ENCODE measurements around the gene PLXNA4.
"Not testable (repeated sequence)": the region's sequence is repeated elsewhere in the genome, so short reads cannot be mapped to it uniquely, and the experiment has no call there.

PLXNA4 gene

GRCh38 chr7:132169730-132170129, 406.5 kb downstream of the PLXNA4 start:
- Histone ChIP-seq H3K27me3 (no peaks in the 10 kb centered on the region), H3K4me1 (no peaks in the 10 kb centered on the region), H4K20me1 (no peaks in the 10 kb centered on the region), H3K36me3 (no peaks in the 10 kb centered on the region), H3K4me2 (no peak overlapping the region), H3K4me3 (no peak overlapping the region), H3K27ac (no peak overlapping the region), H3K9ac (no peak overlapping the region), H3K9me3 (replicated peaks in 1 of 11) (no peaks in the 10 kb centered on the region)
- no peak for TF ChIP-seq Cebpa-rat (IDR thresholded peaks at IDR 0.05)

- no peak overlapping the region for H3K9ac ChIP-seq
- H3K4me3 ChIP-seq: no peak overlapping the region
- H4K20me1 ChIP-seq: no peaks in the 10 kb centered on the region
- no peaks in the 10 kb centered on the region for H3K36me3 ChIP-seq
- no peak for TF ChIP-seq Cebpa-rat (IDR thresholded peaks at IDR 0.05)
- no peak overlapping the region for H3K27ac ChIP-seq
- no peaks in the 10 kb centered on the region for H3K27me3 ChIP-seq
- H3K4me2 ChIP-seq: no peak overlapping the region
- no peaks in the 10 kb centered on the region for H3K9me3 ChIP-seq (replicated peaks in 1 of 11)
- H3K4me1 ChIP-seq: no peaks in the 10 kb centered on the region
Observed at GRCh38 chr7:132168239-132168638, 408.0 kb downstream of the PLXNA4 start.

- not testable (repeated sequence) for H3K9ac ChIP-seq; H3K36me3 ChIP-seq; H3K27ac ChIP-seq; H4K20me1 ChIP-seq; H3K4me2 ChIP-seq; H3K4me3 ChIP-seq; H3K27me3 ChIP-seq; H3K4me1 ChIP-seq; H3K9me3 ChIP-seq (replicated peaks in 1 of 11)
Observed at GRCh38 chr7:132165695-132166094, 410.6 kb downstream of the PLXNA4 start.

GRCh38 chr7:132164558-132165125, 411.6 kb downstream of the PLXNA4 start:
- H3K4me2 ChIP-seq: no peak overlapping the region
- no peak overlapping the region for H3K27ac ChIP-seq
- H3K27me3 ChIP-seq: no peaks in the 10 kb centered on the region
- no peaks in the 10 kb centered on the region for H3K36me3 ChIP-seq
- H3K9ac ChIP-seq: no peak overlapping the region
- no peak overlapping the region for H3K4me3 ChIP-seq
- TF ChIP-seq Cebpa-rat (IDR thresholded peaks at IDR 0.05): no peak
- H3K4me1 ChIP-seq: no peaks in the 10 kb centered on the region
- peaks cover 0 to 6% (median 0%) of the 10 kb centered on the region in 11 experiments; a peak in 1 of 22 replicates for H4K20me1 ChIP-seq
- H3K9me3 ChIP-seq (replicated peaks in 1 of 11): no peaks in the 10 kb centered on the region

- Histone ChIP-seq H3K4me3 (no peak overlapping the region), H3K9me3 (replicated peaks in 1 of 11) (no peaks in the 10 kb centered on the region), H3K36me3 (no peaks in the 10 kb centered on the region), H3K4me2 (no peak overlapping the region), H3K27me3 (no peaks in the 10 kb centered on the region), H4K20me1 (peaks cover 0 to 6% (median 0%) of the 10 kb centered on the region in 11 experiments; a peak in 1 of 22 replicates), H3K4me1 (peaks cover 0 to 6% (median 0%) of the 10 kb centered on the region in 10 experiments; a peak in 2 of 20 replicates), H3K9ac (no peak overlapping the region), H3K27ac (no peak overlapping the region)
- no peak for TF ChIP-seq Cebpa-rat (IDR thresholded peaks at IDR 0.05)
Observed at GRCh38 chr7:132162556-132163144, 413.6 kb downstream of the PLXNA4 start.

GRCh38 chr7:132161976-132162375, 414.3 kb downstream of the PLXNA4 start:
- H3K27ac ChIP-seq: no peak overlapping the region
- TF ChIP-seq Cebpa-rat (IDR thresholded peaks at IDR 0.05): no peak
- peaks cover 0 to 7% (median 0%) of the 10 kb centered on the region in 10 experiments; a peak in 2 of 20 replicates for H3K4me1 ChIP-seq
- H3K4me3 ChIP-seq: no peak overlapping the region
- no peaks in the 10 kb centered on the region for H3K27me3 ChIP-seq
- no peak overlapping the region for H3K4me2 ChIP-seq
- no peaks in the 10 kb centered on the region for H3K36me3 ChIP-seq
- H4K20me1 ChIP-seq: peaks cover 0 to 6% (median 0%) of the 10 kb centered on the region in 11 experiments; a peak in 1 of 22 replicates
- no peak overlapping the region for H3K9ac ChIP-seq
- no peaks in the 10 kb centered on the region for H3K9me3 ChIP-seq (replicated peaks in 1 of 11)

- Histone ChIP-seq H3K4me2 (no peak overlapping the region), H3K27ac (no peak overlapping the region), H3K9ac (no peak overlapping the region), H3K4me3 (no peak overlapping the region), H3K27me3 (no peaks in the 10 kb centered on the region), H4K20me1 (peaks cover 0 to 6% (median 0%) of the 10 kb centered on the region in 11 experiments; a peak in 1 of 22 replicates), H3K9me3 (replicated peaks in 1 of 11) (no peaks in the 10 kb centered on the region), H3K36me3 (no peaks in the 10 kb centered on the region), H3K4me1 (peaks cover 0 to 7% (median 0%) of the 10 kb centered on the region in 10 experiments; a peak in 2 of 20 replicates)
- no peak for TF ChIP-seq Cebpa-rat (IDR thresholded peaks at IDR 0.05)
Observed at GRCh38 chr7:132161533-132161915, 414.7 kb downstream of the PLXNA4 start.

- Histone ChIP-seq H3K4me3 (no peak overlapping the region), H4K20me1 (peaks cover 0 to 6% (median 0%) of the 10 kb centered on the region in 11 experiments; a peak in 1 of 22 replicates), H3K27ac (no peak overlapping the region), H3K4me2 (no peak overlapping the region), H3K4me1 (peaks cover 0 to 7% (median 0%) of the 10 kb centered on the region in 10 experiments; a peak in 2 of 20 replicates), H3K27me3 (no peaks in the 10 kb centered on the region), H3K9ac (no peak overlapping the region), H3K36me3 (no peaks in the 10 kb centered on the region), H3K9me3 (replicated peaks in 1 of 11) (no peaks in the 10 kb centered on the region)
- TF ChIP-seq Cebpa-rat (IDR thresholded peaks at IDR 0.05): no peak
Observed at GRCh38 chr7:132160611-132161532, 415.4 kb downstream of the PLXNA4 start.

GRCh38 chr7:132158841-132159240, 417.4 kb downstream of the PLXNA4 start:
- no peaks in the 10 kb centered on the region for H3K36me3 ChIP-seq
- H4K20me1 ChIP-seq: peaks cover 0 to 6% (median 0%) of the 10 kb centered on the region in 11 experiments; a peak in 2 of 22 replicates
- H3K4me1 ChIP-seq: peaks cover 0 to 7% (median 0%) of the 10 kb centered on the region in 10 experiments; a peak in 2 of 20 replicates
- no peak overlapping the region for H3K27ac ChIP-seq
- no peak overlapping the region for H3K4me2 ChIP-seq
- H3K27me3 ChIP-seq: no peaks in the 10 kb centered on the region
- TF ChIP-seq Cebpa-rat (IDR thresholded peaks at IDR 0.05): no peak
- no peaks in the 10 kb centered on the region for H3K9me3 ChIP-seq (replicated peaks in 1 of 11)
- H3K4me3 ChIP-seq: no peak overlapping the region
- H3K9ac ChIP-seq: no peak overlapping the region
